Activated CD4-positive, alpha-beta T cell treated with anti-CD3 and anti-CD28 coated beads, Interleukin-10, Interleukin-2, amounts not matched to agents 100 ng/mL and 50 ng/mL, durations not matched to agents 16 hours and 8 hours (primary cell): ENCODE measurements around the gene GATD1.

Experiments used
- DNase-seq: peaks from one replicate; pipeline ENCODE4 v3.0.0-alpha.2; 2020

Gene GATD1

GRCh38 chr11:812390-812789 lies 35.1 kb upstream of the GATD1 start:
- DNase-seq = no peak

DNA sequence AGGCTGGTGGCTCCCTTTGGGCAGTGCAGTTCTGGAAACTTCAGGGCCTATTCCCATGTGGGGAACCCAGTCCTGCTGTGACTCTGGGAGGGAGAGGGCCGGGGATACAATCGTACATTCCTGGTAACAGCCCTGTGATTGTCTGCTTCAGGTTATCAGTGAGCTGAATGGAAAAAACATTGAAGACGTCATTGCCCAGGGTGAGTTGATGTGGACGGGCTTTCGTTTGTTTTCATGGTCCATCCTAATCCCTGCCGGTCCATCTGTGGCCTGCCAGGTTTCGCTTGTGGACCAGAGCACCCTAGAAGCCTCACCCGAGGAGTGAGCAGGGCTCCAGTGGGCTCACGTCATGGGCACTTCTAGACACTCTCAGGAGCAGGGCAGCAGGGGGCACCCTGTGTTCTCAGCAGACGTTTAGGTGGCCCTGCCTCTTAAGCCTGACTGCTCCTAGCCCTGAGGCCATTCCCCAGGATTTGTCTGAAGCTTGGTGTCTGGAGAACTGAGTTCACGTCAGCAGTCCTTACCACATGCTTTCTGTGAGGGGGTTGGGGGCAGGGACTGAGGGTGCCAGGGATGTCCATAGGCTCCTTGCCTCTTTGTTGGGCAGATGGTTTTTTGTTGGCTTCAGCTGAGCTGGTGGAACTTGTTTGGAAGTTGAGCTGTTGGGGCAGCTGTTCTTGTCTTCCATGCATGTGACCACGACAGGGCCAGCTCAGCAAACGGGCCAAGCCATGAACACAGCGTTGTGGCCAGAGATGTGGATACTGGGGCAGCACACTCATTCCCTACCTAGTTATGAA lies 34.4 kb upstream of the GATD1 start:
- no peak for DNase-seq

GRCh38 chr11:810040-810567 lies 32.8 kb upstream of the GATD1 start:
- DNase-seq = no peak

- DNase-seq = peak; percentile 99
Observed at GRCh38 chr11:809287-810039, 32.2 kb upstream of the GATD1 start, which contains the start of gene RPLP2. RPLP2 (plus strand) TSS chr11:809967; CDS start chr11:810235, 268 bp downstream.

DNA sequence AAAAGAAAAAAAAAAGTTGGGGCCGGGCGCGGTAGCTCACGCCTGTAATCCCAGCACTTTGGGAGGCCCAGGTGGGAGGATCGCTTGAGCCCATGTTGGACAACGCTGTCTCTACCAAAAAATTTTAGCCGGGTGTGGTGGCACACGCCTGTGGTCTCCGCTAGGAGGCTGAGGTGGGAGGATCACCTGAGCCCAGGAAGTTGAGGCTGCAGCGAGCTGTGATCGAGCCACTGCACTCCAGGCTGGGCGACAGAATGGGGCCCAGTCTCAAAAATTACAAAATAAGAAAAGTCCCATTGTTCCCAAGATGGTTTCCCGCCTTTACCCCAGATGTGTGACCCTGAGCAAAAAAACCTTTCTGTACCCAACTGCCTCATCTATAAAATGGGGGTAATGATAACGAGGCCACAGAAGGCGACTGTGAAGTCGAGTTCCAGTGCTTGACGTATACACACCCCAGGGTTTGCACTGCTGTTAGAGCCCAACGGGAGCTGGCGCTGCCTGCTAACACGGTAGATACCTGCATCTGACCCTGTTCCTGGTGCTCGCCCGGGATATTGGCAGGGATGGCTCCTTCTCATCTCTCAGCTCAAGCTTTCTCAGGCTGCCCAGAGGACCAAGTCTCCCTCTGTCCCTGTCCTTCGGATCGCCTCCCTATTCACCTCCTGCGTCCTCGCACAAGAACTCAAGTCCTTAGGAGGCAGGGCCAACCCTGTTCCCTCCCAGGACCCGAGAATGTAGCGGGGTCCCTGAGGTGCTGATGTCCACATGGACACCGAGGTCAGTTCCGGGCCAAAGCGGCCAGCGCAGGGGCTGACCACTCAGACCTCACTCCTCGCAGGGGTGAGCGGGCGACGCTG lies 31.4 kb upstream of the GATD1 start:
- peak; percentile 79 for DNase-seq

DNA sequence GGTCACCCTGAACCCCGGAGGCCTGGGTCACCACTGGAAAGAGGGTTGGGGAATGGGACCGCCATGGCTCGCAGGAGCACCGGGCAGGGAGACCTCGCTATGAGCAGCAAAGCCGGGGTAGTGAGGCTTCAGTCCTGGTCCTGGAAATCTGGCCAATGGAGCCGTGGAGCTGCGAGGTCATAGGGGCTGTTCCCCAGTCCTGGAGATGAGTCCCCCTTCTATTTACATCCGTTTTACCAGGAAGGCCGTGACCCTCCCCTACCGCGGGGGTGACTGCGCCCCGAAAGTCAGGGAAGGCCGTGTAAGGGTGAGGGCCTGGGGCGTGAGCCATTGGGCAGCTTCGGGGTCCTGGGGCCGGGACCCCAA lies 27.3 kb upstream of the GATD1 start:
- no peak for DNase-seq

DNA sequence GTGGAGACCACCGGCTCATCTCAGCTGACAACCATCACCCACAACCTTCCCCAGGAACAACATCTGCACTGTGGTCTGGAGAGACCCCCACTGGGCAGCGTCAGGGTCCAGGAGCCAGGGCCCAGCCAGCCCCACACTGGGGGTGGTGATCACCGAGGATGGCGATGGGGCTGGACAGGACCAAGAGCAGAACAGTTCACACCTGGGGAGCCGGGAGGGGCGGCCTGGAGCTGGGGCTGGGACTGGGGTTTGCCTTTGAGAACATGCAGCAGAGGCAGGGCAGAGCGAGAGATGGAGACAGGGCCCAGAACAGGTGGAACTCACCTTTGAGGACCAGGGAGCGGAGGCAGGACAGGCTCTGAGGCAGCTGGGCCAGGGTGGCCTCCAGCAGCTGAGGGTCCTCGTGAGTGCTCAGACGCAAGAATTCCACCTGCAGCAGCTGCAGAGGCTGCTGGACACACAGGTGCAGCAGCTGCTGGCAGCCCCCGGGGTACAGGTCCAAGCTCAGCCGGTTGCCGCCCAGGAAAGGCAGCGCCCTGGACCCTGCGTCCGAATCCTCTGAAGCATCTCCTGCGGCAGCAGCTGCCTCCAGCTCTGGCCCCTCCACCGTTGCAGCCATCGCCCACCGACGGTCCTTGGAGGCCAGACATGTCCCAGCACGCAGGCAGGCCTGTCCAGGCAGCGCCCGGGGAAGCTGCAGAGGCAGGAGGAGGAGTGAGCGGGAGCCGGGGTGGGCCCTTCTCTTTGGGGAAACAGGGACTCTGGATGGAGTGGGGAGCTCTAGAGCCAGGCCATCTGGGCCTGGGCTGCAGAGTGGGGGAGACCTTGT lies 26.7 kb upstream of the GATD1 start:
- DNase-seq = no peak

- DNase-seq = no peak
Observed at GRCh38 chr11:803467-803742, 26.1 kb upstream of the GATD1 start.

- DNase-seq = no peak
Observed at GRCh38 chr11:802693-803466, 25.6 kb upstream of the GATD1 start.

- no peak for DNase-seq
Observed at GRCh38 chr11:802018-802617, 24.8 kb upstream of the GATD1 start.

DNA sequence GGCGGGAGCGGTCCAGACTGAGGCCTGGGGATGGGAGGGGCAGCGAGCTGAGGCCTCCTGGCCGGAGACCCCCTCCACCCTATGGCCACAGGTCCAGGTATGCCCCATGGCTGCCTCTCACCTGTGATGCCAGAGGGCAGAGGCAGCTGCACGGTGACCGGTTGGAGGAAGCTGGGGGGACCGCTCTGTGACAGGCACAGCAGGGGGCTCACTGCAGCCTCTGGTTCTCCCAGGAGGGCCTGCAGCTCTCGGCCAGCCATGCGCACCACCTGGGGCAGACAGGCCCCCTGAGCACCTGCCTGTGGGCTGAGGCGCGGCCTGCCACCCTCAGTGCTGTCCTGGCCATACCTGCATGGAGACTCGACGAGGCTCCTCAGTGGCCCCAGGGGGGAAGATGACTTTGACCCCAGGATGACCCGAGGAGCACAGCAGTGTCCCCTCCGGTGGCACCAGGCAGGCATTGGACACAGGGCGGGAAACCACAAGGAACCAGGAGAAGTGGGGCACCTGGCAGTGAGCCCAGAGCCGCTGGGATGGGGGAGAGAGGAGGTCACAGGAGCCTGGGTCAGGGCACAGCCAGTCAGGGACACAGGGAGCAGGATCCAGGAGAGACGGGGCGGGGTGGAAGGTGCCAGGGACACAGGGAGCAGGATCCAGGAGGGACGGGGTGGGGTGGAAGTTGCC lies 24.0 kb upstream of the GATD1 start:
- no peak for DNase-seq

GRCh38 chr11:800473-800872 lies 23.2 kb upstream of the GATD1 start:
- no peak for DNase-seq

GRCh38 chr11:799641-800316 lies 22.5 kb upstream of the GATD1 start:
- DNase-seq = no peak

GRCh38 chr11:798093-798713 lies 20.9 kb upstream of the GATD1 start, which contains the start of gene SLC25A22:
SLC25A22 (minus strand) TSS chr11:798281; CDS start chr11:795006, 3,275 bp downstream.
- peak; percentile 89 for DNase-seq

DNA sequence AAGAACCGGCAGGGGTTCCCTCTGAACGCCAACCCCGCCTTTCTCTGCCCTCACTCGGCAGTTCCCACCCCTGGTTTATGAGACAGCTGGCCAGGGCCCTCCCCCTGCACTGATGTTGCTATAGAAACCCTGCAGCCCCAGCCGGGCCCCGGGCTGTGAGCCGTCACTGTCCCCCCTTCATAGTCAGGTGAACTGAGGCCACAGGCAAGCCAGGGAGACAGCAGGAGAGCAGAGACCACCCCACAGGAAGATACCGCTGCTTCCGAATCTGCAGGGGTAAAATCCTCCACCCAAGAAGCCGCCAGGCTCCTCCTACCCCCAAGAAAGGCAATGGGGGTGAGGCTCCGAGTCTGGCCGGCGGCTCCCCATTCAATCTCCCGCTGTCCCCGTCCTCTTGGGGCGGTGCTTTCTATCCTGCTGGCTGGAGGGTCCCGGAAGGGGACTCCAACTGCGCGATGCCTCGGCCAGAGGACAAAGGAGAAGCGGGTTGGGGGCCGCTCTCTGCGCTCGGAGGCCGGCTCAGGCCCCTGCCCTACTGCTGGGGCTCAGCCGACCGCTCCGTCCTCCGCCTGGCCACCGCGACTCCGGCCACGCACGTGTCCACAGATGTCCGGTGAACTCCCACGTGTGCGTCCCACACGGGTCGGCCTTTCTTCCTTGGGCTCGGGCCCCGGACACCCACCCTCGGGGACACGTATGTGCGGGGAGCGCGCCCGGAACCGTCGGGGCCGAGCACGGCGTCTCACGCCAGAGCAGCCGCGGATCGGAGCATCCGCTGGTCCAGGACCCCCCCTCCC lies 20.2 kb upstream of the GATD1 start:
- DNase-seq = peak; percentile 83

GRCh38 chr11:796565-797295 lies 19.4 kb upstream of the GATD1 start:
- no peak for DNase-seq
